ENCODE data around the gene SKAP1.

Gene SKAP1

GRCh38 chr17:48238933-48239602 is 190.9 kb downstream of the SKAP1 start:
- no peak overlapping the region for H3K4me3 ChIP-seq (ENCODE audit: low read length)

GRCh38 chr17:48237456-48237855 is 192.6 kb downstream of the SKAP1 start:
- DNase-seq (ENCODE audit: low read depth): peak; percentile 23

More at GRCh38 chr17:48238933-48239602, 190.9 kb downstream of the SKAP1 start:
- no peak for TF ChIP-seq CTCF (conservative IDR thresholded peaks at IDR 0.05; ENCODE audit: low read length)
- no peak for DNase-seq (ENCODE audit: low read depth)

GRCh38 chr17:48236681-48237134 is 193.3 kb downstream of the SKAP1 start:
- TF ChIP-seq CTCF (conservative IDR thresholded peaks at IDR 0.05; ENCODE audit: low read length): no peak
- peak; percentile 52 for DNase-seq (ENCODE audit: low read depth)
- no peak overlapping the region for H3K4me3 ChIP-seq (ENCODE audit: low read length)

More at GRCh38 chr17:48237456-48237855, 192.6 kb downstream of the SKAP1 start:
- no peak for TF ChIP-seq CTCF (conservative IDR thresholded peaks at IDR 0.05; ENCODE audit: low read length)
- no peak overlapping the region for H3K4me3 ChIP-seq (ENCODE audit: low read length)

GRCh38 chr17:48234922-48235321 is 195.1 kb downstream of the SKAP1 start:
- no peak overlapping the region for H3K4me3 ChIP-seq (ENCODE audit: low read length)
- DNase-seq (ENCODE audit: low read depth): no peak
- no peak for TF ChIP-seq CTCF (conservative IDR thresholded peaks at IDR 0.05; ENCODE audit: low read length)

GRCh38 chr17:48231995-48232959 is 197.7 kb downstream of the SKAP1 start:
- no peak for DNase-seq (ENCODE audit: low read depth)
- TF ChIP-seq CTCF (conservative IDR thresholded peaks at IDR 0.05; ENCODE audit: low read length): no peak
- H3K4me3 ChIP-seq (ENCODE audit: low read length): no peak overlapping the region

- no peak for DNase-seq (ENCODE audit: low read depth)
- H3K4me3 ChIP-seq (ENCODE audit: low read length): no peak overlapping the region
- TF ChIP-seq CTCF (conservative IDR thresholded peaks at IDR 0.05; ENCODE audit: low read length): no peak
Measured at GRCh38 chr17:48229936-48230335, 200.1 kb downstream of the SKAP1 start.
